HG02840 (cell line): ENCODE data around the gene GABPB1.

Source experiments
- ATAC-seq: cut with Tn5 transposase; IDR thresholded peaks from one replicate; pipeline ENCODE4 v1.9.1; 2021; ENCODE audit warnings: mild to moderate bottlenecking, moderate library complexity, moderate number of reproducible peaks; ENCODE audit not compliant: unreplicated experiment, low FRiP score

The GABPB1 gene

DNA sequence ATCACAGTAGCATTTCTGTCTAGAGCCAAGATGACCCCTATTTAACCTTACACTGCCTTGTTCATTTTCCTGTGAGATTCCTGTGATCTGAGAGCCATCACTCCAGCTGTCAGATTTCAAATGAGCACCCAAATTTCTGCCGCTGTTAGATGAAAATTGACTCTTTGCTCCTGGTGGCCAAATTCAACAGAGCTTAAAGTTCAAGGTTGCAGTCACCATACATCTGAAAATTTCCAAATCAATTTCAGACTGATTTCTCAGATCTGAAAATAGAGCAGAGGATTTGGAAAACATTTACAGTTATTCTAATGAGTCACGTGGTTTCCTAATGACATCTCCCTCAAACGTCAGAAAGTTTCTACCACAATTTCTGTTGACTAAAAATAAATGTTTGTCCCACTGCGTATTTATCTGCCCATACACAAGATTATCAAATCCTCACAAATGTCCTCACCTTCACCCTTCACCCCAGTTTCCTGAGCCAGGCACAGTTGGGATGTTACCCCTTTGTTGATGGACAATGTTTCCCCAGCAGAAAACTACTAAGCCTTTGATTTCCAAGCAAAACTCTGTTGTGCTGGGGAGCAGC, 105.9 kb downstream of the GABPB1 start:
- ATAC-seq, result no peak

DNA sequence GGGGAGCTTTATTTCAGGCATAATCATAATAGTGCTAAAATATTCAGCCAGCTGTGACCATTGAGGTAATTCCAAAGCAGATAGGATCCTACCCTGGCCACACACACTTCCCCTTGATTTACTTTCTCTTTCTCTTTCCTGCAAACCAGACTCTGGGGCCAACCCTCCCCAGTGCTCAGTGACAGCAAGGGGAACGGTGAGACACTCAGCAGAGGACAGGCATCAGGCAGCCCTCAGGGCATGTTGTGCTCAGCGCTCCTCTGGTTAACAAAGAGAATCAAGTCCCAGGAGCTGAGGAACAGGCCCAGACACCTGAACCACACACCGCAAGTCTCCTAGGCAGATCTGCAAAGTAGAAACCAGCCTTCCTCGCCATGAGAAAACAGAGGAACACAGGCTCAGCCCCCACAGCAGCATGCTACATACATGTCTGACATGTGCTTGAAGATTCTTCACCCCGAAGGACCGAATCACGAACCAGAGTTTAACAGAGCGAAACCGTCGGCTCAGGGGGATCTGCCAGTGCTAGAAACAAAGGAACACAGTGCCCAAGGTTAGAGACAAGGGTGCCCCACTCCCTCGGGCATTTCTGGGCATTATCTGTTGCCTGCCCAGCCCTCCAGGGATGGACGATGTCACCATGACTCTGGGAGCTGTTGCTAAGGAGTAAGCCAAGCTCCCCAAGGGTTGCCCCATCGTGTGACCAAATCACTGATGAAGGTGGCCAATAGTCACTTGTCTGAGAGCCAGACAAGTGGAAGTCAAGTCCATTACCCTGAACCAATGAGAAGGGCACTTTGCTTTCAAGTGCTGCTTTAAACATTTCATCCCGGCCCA, 107.0 kb downstream of the GABPB1 start:
- ATAC-seq, result peak; percentile 72

DNA sequence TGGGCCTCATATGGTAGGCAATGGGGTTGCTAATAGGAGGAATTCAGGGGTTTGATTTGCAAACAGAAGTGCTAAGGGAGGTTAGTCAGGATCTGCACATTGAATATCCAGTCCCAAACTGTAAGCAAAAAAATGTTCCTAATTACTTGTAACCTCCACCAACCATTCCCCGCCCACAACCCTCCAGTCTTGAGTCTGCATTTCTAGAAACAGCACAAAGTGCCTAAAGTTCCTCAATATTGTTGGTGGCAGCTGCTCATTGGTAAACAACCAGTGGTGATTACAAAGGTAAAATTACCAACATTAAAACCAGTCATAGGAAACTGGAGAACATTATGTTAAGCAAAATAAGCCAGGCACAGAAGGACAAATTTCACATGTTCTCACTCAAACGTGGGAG, 108.4 kb downstream of the GABPB1 start:
- ATAC-seq, result no peak

DNA sequence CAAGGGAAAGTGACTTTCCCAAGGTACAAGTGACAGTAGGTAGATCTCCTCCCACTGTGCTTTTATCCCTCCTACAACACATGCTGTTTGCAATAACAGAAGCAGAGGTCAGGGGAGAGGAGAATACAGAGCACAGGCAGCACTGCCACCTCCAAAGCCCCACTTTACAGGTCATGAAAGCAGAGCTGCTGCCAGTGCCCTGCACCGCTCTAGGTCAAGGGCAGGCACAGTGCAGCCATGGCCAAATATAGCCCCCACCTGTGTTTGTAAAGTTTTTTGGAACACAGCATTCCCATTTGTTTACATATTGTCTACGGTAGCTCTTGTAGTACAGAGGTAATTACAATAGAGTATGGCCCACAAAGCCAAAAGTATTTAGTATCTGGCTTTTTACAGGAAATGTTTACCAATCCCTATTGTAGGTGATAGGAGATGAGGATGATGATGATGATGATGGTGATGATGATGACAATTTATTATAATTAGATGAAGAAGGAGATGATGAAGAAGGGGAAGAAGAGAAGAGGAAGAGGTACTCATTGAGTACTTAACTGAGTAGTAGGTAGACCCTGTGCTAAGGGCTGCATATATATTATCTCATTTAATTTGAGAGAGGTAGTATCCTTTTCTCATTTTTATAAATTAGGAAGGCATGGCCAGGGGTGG, 109.9 kb downstream of the GABPB1 start:
- ATAC-seq, result no peak

DNA sequence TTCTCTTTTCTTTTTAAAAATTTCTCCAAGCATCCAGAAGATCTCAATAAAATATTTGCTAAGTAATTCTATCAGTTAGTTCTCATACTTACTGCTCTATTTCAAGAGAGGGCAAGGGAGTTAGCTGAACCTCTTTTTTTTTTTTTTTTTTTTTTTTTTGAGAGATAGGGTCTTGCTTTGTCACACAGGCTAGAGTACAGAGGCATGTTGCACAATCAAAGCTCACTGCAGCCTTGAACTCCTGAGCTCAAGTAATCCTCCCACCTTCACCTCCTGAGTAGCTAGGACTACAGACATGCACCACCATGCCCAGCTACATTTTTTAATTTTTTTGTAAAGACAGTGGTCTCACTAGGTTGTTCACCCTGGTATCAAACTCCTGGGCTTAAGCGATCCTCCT, 110.8 kb downstream of the GABPB1 start:
- no peak for ATAC-seq

DNA sequence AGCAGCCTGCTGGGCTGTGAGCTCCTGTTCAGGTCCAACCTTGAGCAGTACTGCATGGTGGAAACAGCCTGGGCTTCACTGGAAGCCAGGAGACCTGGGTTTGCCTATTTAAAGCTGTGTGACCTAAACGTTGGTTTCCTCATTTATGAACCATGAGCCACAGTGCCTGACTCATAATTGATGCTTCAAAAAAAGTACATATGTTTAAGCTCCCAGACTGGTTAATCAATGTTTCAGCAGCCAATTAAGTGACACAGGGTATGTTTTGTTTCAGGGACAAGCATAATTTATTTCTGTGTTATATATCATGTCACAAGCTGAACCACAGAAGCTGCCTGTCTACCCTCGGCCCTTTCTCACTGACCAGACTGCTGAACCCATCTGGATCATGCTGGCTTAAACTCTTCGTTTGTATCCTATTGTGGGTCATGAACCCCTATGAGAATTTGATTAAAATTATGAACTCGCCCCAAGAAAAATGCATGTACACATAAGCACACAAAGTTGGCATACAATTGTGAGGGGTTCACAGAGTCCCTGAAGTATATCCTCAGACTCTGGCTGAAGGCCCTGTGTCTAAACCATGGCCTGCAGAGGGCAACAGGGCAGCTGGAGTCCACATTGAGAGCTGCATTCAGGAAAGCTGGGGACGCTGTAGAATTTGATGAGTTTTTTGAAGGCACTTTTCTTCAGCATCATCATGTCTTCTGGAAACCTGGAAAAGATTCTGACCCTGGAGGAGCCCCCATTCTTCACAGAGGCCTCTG, 113.1 kb downstream of the GABPB1 start:
- ATAC-seq, result no peak

DNA sequence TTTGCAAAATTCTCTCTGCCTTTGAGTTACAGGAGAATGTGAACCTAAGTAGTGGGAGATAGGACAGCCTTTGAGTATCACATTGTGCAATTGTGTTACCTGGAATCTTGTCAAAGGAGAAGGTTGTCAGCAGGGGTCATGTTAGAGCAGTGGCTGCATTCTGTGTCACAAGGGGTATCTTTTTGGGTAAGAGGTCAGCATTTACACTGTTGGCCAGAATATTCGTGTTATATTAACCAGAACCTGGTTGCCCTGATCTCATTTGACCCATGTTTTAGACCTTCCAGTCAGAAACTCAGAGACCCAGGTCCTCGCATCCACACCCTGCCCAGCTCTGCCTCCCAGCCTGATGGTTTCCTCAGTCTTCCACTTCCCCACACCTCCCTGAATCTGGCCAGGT, 116.7 kb downstream of the GABPB1 start:
- no peak for ATAC-seq

DNA sequence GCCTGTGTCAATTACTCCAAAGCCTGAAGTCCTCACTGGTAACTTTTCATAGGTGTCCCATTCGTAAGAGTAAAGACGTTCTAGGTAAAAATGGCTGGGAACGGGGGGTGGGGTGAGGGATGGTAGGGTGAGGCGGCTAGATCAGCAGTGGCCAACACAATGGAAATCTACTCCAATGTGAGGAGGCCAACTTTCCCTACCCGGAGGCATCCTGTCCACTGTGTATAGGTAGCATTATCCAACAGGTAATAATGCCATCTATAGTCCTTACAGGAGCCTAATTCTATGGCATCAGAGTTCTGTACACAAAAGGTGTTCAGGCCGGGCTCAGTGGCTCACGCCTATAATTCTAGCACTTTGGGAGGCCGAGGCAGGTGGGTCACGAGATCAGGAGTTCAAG, 118.6 kb downstream of the GABPB1 start:
- no peak for ATAC-seq

DNA sequence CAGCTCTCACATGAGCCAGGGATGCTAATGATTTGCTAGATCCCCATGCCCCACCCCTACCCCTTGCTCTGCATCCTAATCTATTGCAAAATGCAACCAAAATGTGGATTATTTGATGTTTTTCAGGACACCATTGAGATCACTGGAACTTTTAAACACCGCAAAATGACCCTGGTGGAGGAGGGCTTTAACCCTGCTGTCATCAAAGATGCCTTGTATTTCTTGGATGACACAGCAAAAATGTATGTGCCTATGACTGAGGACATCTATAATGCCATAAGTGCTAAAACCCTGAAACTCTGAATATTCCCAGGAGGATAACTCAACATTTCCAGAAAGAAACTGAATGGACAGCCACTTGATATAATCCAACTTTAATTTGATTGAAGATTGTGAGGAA, 119.2 kb downstream of the GABPB1 start:
- ATAC-seq, result no peak

DNA sequence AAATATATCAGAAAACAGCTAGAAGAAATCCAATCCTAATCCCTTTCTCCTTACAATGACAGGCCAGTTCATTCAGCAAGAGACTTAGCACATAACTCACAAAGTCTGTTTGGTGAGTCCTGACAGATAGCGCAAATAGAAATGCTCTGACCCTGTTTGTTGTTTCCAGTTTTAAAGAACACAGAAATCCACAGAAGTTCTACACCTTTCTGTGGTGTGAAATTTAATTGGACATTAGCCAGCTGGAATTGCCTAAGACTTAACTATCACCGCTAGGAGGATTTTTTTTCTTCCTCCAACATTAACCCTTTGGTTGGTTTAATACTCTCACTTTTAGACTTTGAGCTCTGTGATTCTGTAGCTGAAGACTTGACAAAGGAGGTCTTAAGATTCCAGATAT, 120.2 kb downstream of the GABPB1 start:
- no peak for ATAC-seq

DNA sequence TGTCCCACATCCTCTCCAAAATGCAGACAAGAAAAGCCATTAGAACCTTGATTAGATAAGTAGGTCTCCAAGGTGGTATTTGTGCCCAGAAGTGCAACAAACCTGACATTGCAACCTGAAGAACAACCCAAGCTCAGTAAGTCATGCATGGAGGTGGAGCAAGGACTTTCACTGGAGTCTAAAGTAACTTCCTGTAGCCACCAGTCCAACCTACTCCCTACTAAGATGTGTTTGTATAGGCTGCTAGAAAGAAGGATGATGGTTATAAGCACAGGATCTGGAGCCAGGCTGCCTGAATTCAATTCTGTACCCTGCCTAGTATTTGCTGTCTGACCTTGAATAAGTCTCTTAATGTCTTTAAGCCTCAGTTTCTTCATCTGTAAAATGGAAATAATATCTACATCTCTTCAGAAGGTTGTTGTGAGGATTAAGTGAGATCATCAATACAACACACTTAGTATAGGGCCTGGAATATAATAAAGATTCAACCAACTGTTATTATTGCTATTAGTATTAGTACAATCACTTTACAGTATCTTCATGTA, 121.7 kb downstream of the GABPB1 start:
- no peak for ATAC-seq

DNA sequence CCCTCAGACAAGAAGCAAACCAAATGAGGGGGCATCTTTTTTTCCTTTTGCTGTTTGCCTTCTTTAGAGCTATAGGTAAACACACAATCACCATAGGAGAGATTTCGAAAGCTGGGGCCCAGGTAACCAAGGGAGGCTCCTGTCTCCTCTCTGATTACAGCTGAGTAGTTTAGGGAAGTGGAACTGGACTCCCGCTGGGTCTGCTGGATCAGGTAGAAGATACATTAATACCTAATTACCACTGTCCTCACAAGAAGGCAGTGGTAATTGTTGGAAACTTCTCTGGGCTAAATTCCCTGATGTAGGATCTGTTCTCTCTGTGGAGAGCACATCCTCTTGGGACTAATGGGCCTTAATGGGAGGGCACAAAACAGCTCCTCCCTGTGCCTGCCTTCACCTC, 122.2 kb downstream of the GABPB1 start:
- no peak for ATAC-seq

DNA sequence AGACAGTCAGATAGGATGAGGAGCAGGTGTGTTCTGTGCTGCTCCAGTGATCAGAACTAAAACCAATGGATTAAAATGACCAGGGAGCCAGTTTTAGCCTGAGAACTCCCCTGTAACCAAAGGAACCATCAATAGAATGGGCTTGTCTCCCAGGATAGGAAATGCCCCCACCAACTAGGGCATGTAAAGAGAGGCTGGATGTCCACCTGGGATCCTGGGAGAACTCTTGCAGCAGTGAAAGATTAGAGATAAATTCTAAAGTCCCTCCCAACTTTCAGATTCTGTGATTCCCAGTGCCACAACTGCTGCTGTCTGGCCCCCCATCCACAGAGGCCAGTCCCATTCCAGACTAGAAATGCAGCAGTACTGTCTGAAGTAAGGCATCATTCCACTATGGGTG, 123.2 kb downstream of the GABPB1 start:
- ATAC-seq, result no peak

DNA sequence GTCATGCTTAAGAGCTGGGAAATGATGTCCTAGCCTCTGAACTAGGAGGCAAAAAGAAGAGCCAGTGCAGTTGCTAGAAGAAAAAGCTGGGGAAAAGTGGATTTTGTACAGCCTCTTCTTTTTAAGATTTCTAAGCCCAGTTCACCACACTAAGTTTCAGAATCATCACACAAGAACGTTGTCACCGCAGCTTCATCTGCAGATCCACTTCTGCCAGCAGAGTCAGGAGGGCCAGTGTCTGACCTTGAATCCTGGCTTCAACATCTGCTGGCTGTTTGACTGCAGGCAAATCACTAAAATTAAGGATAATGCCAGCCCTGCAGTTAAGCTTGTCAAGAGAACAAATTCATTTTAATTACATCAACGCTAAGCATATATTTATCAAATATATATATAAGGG, 125.7 kb downstream of the GABPB1 start:
- no peak for ATAC-seq

DNA sequence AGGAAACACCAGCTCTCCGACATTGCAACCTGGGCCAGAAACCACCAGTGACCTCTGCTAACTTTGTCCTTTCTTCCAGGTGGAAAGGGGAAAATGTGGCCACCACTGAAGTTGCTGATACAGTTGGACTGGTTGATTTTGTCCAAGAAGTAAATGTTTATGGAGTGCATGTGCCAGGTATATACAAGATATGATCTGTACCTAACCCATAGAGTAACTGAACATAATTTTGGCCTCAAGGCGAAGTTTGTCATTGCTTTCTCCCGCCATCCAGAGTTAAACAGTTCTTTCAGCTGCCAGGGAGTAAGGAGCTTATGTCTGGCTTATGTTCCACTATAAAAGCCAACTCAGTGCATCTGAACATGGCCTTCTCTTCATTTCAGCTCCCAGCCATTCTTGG, 126.1 kb downstream of the GABPB1 start:
- ATAC-seq, result no peak

DNA sequence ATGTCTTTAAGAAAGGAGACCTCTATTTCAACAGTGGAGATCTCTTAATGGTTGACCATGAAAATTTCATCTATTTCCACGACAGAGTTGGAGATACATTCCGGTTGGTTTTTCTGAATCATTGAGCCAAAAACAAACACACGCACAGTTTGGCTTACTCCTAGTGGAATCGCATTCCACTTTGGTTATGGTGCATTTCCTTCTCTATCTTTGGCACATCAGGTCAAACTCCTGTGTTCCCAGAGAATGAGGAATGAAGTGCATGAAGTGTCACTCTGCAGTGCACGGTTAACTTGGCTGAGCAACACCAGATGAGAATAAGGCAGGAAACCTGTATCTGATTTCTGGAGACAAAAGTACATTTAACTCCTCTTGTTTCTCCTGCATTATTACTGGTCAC, 127.9 kb downstream of the GABPB1 start:
- ATAC-seq, result no peak

DNA sequence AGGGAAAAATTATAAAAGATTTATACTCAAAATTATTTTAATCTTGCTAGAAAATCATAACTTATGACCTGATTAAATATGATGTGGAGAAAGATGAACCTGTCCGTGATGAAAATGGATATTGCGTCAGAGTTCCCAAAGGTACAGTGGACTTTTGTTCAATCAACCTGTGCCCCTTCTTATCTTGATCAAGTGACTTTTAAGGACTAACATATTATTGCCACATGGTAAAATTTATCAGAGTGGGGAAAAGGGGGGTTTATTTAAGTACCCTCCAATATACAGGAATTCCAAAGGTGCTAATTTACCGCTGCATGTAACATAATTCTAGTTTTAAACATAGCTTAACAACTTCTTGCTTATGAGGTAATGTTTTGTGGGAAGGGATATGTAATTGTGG, 129.1 kb downstream of the GABPB1 start:
- no peak for ATAC-seq
